LHCN-M2 (cell line): ENCODE measurements around the gene RNASE4. TPM values are rescaled to one million over a fixed set of nuclear protein-coding genes. Genes with fewer than 3 reads are reported as not detected.
A peak's percentile ranks its signal among the peaks of the same experiment; 100 is the strongest.
"Not testable (repeated sequence)": the region's sequence is repeated elsewhere in the genome, so short reads cannot be mapped to it uniquely, and the experiment has no call there.

Experiments used
- DNase-seq: peaks from one replicate; pipeline ENCODE4 v3.0.0-alpha.2; 2012; ENCODE audit warnings: low read depth
- polyA plus RNA-seq: library from polyadenylated mRNA; unstranded; fragments of >200 nt; gene quantifications from one replicate; pipeline ENCODE4 v1.2.1, GENCODE V29; 2012; ENCODE audit warnings: missing spikeins
- total RNA-seq: library from RNA; depleted of rRNA; stranded (reverse); fragments of >200 nt; gene quantifications from 2 replicates; pipeline ENCODE4 v1.2.3, GENCODE V29; 2014; rRNA removed

RNASE4 gene, protein sequence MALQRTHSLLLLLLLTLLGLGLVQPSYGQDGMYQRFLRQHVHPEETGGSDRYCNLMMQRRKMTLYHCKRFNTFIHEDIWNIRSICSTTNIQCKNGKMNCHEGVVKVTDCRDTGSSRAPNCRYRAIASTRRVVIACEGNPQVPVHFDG
- total RNA-seq = 5.4 and 10.5 TPM in 2 replicates
- 7.4 TPM for polyA plus RNA-seq

GRCh38 chr14:20683891-20684661 is at the start of gene RNASE4:
RNASE4 (plus strand) TSS chr14:20684560; CDS start chr14:20699372, 14,812 bp downstream.
- DNase-seq = peak; percentile 93

DNA sequence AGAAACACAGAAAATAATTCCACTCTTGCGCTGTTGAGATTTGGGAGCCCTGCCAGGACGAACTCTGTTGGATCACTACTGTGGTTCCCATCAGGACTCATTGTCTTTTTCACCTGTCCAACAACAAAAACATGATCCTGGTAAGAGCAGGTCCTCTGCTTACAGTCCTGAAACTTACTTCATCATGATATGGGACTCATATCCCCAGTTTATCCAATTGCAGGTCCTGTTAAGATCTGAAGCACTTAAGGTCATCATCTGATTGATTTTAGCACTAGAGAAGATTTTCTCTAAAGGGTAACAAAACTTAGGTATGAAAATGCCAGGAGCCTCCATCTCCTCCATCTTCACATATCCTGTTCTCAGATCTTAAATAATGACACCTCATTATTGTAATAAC is 42.8 kb upstream of the RNASE4 start, which contains the start of gene OR6S1:
TSS of gene OR6S1 (minus strand) at position 101 of the 400 bp plus-strand sequence. CDS start at position 101, 0 bp downstream.
- DNase-seq = no peak

DNA sequence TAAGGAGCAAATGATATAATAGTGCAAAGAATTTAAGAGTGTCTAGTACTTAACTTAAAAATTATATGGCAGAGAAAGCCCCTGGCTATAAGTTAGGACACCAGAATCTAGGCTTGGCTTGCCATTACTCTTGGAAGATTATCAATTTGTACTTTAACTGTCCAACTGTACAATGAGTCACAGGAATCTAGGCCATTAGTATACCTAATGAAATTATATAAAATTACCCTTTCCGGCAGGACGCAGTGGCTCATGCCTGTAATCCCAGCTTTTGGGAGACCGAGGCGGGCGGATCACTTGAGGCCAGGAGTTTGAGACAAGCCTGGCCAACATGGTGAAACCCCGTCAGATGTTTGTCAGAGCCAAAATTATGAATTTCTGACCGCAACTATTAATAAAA is 42.2 kb upstream of the RNASE4 start:
- no peak for DNase-seq

DNA sequence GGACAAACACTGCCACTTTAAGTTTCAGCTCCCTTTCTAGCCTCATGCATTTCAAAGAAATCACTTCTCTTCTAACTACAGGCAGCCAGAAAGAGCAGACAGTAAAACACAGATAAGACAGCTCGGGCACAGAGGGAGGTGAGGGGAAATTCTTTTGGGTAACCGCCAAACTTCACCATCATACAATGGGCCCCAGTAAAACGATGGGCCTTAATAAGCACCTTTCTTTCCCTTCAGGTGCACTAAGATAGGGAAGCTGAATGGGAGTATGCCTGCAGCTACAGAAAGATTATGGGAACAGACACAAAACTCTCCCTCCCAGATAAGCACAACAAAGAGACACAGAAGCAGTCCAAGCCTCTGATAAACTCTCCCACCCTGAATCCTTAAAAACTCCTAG is 41.6 kb upstream of the RNASE4 start:
- not testable (repeated sequence) for DNase-seq

DNA sequence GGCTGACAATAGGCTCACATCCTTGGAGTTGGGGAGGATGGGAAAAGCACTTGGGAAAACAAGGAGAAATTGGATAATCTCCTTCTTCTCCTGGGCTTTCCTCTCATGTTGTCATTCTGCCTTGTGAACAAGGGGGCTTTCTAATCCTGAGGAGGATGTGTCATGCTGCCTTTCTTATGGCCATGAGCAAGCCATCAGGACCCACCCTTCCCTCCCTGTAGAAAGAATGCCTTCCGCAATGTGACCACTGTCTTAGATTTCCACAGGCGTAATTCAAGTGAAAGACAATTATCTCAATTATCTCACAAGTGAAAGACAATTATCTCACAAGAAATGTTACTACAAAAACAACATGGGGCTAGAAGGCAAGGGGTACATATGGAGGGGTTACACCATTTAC is 39.8 kb upstream of the RNASE4 start:
- DNase-seq = no peak

- no peak for DNase-seq
Observed at GRCh38 chr14:20645481-20645880, 38.9 kb upstream of the RNASE4 start.

GRCh38 chr14:20652996-20653975 is 31.1 kb upstream of the RNASE4 start:
- peak; percentile 82 for DNase-seq

DNA sequence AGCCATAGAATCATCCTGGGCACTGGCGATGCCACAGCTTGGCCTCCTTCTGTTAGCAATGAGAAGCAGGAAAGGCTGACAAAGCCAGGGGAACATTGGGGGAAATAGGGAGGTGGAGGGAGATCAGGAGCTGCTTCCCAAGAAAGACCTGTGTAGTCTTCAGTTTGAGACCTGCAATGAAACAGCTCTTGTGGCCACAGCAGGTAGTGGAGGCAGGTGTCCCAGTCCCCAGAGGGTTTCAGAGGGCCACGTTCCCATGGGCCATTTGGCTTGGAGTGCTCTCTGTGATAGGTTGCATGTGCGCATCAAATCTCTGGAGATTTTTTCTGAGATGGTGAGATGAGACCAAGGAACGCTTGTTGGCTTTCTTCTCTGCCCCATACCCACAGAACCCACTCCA is 28.5 kb upstream of the RNASE4 start:
- no peak for DNase-seq

- DNase-seq = no peak
Observed at GRCh38 chr14:20656274-20656673, 28.1 kb upstream of the RNASE4 start.

- DNase-seq = peak; percentile 16
Observed at GRCh38 chr14:20657216-20658211, 26.8 kb upstream of the RNASE4 start.

GRCh38 chr14:20658246-20658645 is 26.1 kb upstream of the RNASE4 start:
- no peak for DNase-seq

- no peak for DNase-seq
Observed at GRCh38 chr14:20659336-20659735, 25.0 kb upstream of the RNASE4 start.

DNA sequence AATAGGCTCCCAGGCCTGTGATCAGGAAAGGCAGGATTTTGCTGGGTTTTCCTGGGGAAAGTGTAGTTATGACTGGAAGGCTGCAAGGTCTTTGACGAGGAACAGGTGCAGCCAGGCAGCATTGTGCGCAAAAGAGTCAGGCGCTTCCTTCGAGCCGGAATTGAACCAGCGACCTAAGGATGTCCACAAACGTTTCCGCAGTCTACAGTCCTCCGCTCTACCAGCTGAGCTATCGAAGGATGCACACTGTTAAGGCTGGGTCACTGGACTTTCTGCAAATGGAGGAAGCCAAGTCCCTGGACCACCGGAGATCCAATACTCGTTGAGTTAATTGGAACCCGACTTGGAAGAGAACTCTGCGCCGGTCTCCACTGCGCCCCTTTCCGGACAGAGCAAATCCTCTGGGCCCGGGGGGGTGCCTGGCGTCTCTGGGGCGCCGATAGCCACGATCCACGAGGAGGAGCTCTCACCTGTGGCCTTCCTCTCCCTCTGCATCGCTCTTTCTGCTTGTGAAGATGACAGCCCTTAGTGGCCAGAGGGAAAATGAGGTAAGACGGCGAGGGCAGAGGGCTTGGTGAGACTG is 24.5 kb upstream of the RNASE4 start:
- DNase-seq = no peak

DNA sequence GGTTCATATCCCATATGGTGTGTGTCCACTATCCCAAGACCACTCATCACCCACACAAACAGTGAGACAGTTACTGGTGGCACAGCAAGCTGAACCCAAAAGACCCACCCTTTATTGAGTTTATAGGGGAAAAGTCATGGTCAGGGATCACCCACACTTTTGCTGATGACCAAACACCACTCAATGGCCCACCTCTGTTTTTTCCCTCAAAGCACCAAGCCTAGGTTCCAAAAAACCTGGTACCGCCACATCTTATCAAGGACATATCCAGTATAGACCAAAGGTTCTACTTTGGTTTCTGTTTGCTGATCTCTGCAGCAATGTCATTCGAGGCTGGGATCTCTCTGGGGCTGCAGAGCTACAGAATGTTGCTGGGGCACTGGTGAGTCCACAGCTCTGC is 23.2 kb upstream of the RNASE4 start:
- DNase-seq = no peak

DNA sequence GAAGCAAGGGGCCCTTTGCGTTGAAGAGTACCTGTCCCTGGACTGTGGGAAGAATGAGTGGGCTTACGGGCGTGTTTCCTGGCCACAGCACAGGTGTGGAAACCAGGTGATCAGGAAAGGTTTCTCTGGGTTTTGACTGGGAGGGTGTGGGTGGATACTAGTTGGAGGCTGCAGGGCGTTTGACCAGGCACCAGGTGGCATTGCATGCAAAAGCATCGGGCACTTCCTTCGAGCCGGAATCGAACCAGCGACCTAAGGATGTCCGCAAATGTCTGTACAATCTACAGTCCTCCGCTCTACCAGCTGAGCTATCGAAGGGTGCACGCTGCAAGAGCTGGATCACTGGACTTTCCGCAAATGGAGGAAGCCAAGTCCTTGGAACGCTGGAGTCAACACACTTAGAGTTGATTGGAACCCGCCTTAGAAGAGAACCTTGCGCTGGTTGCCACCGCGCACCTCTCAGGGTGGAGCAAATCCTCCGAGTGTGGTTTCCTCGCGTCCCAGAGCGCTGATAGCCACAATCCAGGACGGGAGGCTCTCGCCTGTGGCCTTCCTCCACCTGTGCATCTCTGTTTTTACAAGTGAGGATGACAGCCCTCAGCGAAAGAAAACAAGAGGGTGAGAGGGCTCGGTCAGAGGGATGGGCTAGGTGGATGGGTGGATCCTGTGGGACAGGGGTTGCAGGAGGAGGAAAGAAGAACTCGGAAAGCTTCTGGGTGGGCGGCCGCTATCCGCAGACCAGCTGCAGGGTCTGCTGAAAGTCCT is 21.2 kb upstream of the RNASE4 start:
- peak; percentile 78 for DNase-seq

- not testable (repeated sequence) for DNase-seq
Observed at GRCh38 chr14:20666400-20666961, 17.9 kb upstream of the RNASE4 start.

DNA sequence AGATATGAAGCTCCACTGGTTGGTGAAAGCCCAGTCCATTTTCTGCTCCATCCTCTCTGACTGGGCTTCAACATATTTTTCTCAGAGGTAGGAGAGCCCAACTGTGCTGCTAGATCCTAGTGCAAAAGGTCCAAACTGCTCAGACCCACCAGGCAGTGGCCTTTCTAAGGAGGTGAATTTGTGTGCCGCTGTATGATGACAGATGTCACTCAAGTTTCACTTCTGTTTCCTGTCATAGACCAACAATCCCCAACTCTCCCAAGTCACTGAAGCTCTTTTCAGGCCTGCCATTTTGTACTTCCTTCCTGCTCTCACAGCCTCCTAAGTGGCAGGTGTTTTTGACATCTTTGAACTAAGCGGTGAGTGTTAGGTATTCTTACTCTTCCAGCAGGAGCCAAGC is 16.4 kb upstream of the RNASE4 start:
- DNase-seq = no peak

GRCh38 chr14:20668969-20669368 is 15.4 kb upstream of the RNASE4 start:
- peak; percentile 10 for DNase-seq

DNA sequence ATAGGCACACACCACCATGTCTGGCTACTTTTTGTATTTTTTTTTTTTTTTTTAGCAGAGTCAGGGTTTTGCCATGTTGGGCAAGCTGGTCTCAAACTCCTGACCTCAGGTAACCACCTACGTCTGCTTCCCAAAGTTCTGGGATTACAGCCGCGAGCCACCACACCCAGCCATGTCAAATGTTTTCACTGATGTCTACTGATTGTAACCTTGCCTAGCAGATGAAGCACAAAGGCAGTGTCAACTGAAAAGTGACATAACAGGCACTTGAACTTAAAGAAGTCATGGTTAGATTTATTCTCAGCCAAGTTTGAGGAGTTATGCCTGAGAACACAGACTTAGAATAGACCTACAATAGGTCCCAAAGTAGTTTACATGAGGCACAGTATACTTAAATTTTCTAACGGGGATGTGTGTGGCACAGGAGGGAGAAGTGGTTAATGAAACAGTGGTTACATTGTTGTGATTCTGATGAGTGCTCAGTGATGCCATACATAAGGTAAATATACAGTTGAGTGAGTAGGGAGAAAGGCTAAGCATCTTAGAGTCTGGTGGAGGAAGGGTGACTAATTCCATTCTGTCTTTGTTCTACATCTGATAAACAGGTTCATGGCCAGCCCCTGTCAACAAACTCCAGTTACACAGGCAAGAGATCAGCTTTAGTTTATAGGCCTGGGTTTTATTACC is 12.6 kb upstream of the RNASE4 start:
- DNase-seq = no peak
